Neural crest cell (in vitro differentiated cells): ENCODE results near the gene DOHH. TPM values are rescaled to one million over a fixed set of nuclear protein-coding genes. Genes with fewer than 3 reads are reported as not detected.

Experiments used
- DNase-seq: peaks from one replicate; pipeline ENCODE4 v3.0.0; 2021; ENCODE audit warnings: low read depth, mixed read lengths, low spot score
- H3K27ac Mint-ChIP-seq: one replicate; pipeline ENCODE4 v1.8.0; 2021; ENCODE audit warnings: mild to moderate bottlenecking, mixed read lengths; ENCODE audit not compliant: unreplicated experiment
- H3K27me3 Mint-ChIP-seq: 2 replicates; pipeline ENCODE4 v1.8.0; 2021; ENCODE audit warnings: low read depth, mild to moderate bottlenecking, mixed read lengths
- H3K36me3 Mint-ChIP-seq: 2 replicates; pipeline ENCODE4 v1.8.0; 2021; ENCODE audit warnings: low read depth, mild to moderate bottlenecking, mixed read lengths
- H3K4me1 Mint-ChIP-seq: 2 replicates; pipeline ENCODE4 v1.8.0; 2021; ENCODE audit warnings: mixed read lengths
- H3K4me3 Mint-ChIP-seq: one replicate; pipeline ENCODE4 v1.8.0; 2021; ENCODE audit warnings: mild to moderate bottlenecking, mixed read lengths
- H3K9me3 Mint-ChIP-seq: 2 replicates; pipeline ENCODE4 v1.8.0; 2021; ENCODE audit warnings: mixed read lengths
- total RNA-seq: library from RNA; stranded (reverse); gene quantifications from 2 replicates; pipeline ENCODE4 v1.2.1, GENCODE V29; 2021
- TF ChIP-seq, protein P1 (sequence below): fragments of 200-600 bp; sonication (generic); conservative IDR thresholded peaks from 2 replicates; pipeline ENCODE4 v1.5.0; 2021; ENCODE audit warnings: antibody characterized with exemption, mild to moderate bottlenecking

DOHH gene
- total RNA-seq, 1 donor from 2014 or later, result 12.8 TPM

GRCh38 chr19:3444695-3445234 lies 55.7 kb downstream of the DOHH start:
- Mint-ChIP-seq H3K27ac (no peak overlapping the region), H3K4me1 (peaks cover 18% of the 10 kb centered on the region), H3K27me3 (peaks cover 69% of the 10 kb centered on the region), H3K36me3 (no peaks in the 10 kb centered on the region), H3K9me3 (no peaks in the 10 kb centered on the region), H3K4me3 (peak overlapping the region; percentile 73)
- no peak for DNase-seq
- TF ChIP-seq, protein P1, sequence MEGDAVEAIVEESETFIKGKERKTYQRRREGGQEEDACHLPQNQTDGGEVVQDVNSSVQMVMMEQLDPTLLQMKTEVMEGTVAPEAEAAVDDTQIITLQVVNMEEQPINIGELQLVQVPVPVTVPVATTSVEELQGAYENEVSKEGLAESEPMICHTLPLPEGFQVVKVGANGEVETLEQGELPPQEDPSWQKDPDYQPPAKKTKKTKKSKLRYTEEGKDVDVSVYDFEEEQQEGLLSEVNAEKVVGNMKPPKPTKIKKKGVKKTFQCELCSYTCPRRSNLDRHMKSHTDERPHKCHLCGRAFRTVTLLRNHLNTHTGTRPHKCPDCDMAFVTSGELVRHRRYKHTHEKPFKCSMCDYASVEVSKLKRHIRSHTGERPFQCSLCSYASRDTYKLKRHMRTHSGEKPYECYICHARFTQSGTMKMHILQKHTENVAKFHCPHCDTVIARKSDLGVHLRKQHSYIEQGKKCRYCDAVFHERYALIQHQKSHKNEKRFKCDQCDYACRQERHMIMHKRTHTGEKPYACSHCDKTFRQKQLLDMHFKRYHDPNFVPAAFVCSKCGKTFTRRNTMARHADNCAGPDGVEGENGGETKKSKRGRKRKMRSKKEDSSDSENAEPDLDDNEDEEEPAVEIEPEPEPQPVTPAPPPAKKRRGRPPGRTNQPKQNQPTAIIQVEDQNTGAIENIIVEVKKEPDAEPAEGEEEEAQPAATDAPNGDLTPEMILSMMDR, result no peak

GRCh38 chr19:3443840-3444694 lies 56.4 kb downstream of the DOHH start:
- Mint-ChIP-seq H3K4me3 (peak overlapping the region; percentile 73), H3K27ac (peak overlapping the region; percentile 70), H3K27me3 (peaks cover 71% of the 10 kb centered on the region), H3K36me3 (no peaks in the 10 kb centered on the region), H3K9me3 (no peaks in the 10 kb centered on the region), H3K4me1 (peaks cover 18% of the 10 kb centered on the region)
- TF ChIP-seq, protein P1, result no peak
- DNase-seq, result peak; percentile 78

DNA sequence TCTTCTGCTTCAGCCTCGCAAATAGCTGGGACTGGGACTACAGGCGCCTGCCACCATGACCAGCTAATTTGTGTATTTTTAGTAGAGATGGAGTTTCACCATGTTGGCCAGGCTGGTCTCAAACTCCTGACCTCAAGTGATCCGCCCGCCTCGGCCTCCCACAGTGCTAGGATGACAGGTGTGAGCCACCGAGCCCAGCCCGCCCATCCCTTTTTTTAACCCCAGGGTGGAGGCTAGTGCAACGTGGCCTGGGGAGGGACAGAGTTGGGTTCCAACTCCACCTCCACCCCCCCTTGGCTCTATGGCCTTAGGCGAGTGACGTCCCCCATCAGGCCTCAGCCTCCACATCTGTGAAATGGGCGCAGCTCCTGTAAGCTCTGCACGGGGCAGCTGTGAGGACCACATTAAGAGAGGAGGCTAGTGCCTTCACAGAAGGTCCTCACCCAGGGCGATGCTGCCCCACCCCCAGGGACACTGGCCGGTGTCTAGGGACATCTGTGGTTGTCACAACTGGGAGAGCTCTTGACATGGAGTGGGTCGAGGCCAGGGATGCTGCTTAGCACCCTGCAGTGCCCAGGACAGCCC lies 57.9 kb downstream of the DOHH start:
- Mint-ChIP-seq H3K36me3 (no peaks in the 10 kb centered on the region), H3K4me3 (no peak overlapping the region)

GRCh38 chr19:3441986-3442329 lies 58.5 kb downstream of the DOHH start:
- Mint-ChIP-seq H3K9me3 (no peaks in the 10 kb centered on the region), H3K27ac (no peak overlapping the region), H3K36me3 (no peaks in the 10 kb centered on the region), H3K27me3 (peaks cover 64% of the 10 kb centered on the region), H3K4me1 (peaks cover 18% of the 10 kb centered on the region), H3K4me3 (no peak overlapping the region)
- no peak for DNase-seq
- TF ChIP-seq, protein P1, result no peak

More for the DNA sequence above, 57.9 kb downstream of the DOHH start:
- TF ChIP-seq, protein P1, result no peak
- Mint-ChIP-seq H3K27me3 (peaks cover 70% of the 10 kb centered on the region), H3K27ac (no peak overlapping the region), H3K9me3 (no peaks in the 10 kb centered on the region), H3K4me1 (peaks cover 18% of the 10 kb centered on the region)
- no peak for DNase-seq

- H3K27ac Mint-ChIP-seq, result no peak overlapping the region
- no peaks in the 10 kb centered on the region for H3K36me3 Mint-ChIP-seq
- no peaks in the 10 kb centered on the region for H3K9me3 Mint-ChIP-seq
- TF ChIP-seq, protein P1, result no peak
- H3K4me3 Mint-ChIP-seq, result no peak overlapping the region
- no peak for DNase-seq
- H3K27me3 Mint-ChIP-seq, result peaks cover 58% of the 10 kb centered on the region
- H3K4me1 Mint-ChIP-seq, result peaks cover 18% of the 10 kb centered on the region
These were observed 59.1 kb downstream of the DOHH start for GRCh38 chr19:3441089-3441985.
